HepG2 (cell line): ENCODE results near the gene NT5DC1. TPM values are rescaled to one million over a fixed set of nuclear protein-coding genes. Genes with fewer than 3 reads are reported as not detected.

Experiments used
- ATAC-seq: fragments of 200-7000 bp; cut with Tn5 transposase; 3 replicates; pipeline ENCODE4 v1.9.1; 2020; ENCODE audit warnings: mild to moderate bottlenecking, moderate library complexity
- BruUV-seq: library from RNA; stranded (reverse); fragments of 400-500 nt; replicated peaks from 2 replicates; lab custom pipeline; 2021; lab: Mats Ljungman, UMichigan
- CTCF ChIA-PET: fragments of 300-600 bp; formaldehyde crosslinking; extraction: SDS; loops from one replicate; lab custom pipeline; 2021; ENCODE audit warnings: low total read pairs, inconsistent platforms, low intra/inter-chr PET ratio; lab: Yijun Ruan, JAX
- POLR2A ChIA-PET: fragments of 350-600 bp; sonication (Branson Sonifier 250); formaldehyde crosslinking; loops from one replicate; lab custom pipeline; 2020; ENCODE audit warnings: antibody characterized with exemption, inconsistent platforms; lab: Yijun Ruan, JAX
- DNase-seq: peaks from one replicate; pipeline ENCODE4 v3.0.0-alpha.2; 2015; ENCODE audit warnings: low spot score
- FAIRE-seq: peaks from 3 replicates; lab custom pipeline; 2011; peaks lifted over from hg19 to GRCh38; lab: Jason Lieb, UNC
- H2AFZ ChIP-seq: one replicate; pipeline ENCODE4 v1.6.1; 2011; ENCODE audit warnings: low read length, inconsistent platforms
- H3K27ac ChIP-seq: fragments of 300-600 bp; 3 replicates; pipeline ENCODE4 v1.8.0; 2011; ENCODE audit warnings: mixed run types, mild to moderate bottlenecking, mixed read lengths, low read length, inconsistent platforms; ENCODE audit not compliant: insufficient read depth; ENCODE audit errors: extremely low read length
- H3K27me3 ChIP-seq, 2 experiments: fragments of 200-600 bp in 1 of 2; 2 replicates in 1 of 2; 3 replicates in 1 of 2; pipeline versions ENCODE4 v1.6.0 to v1.8.0; 2011; ENCODE audit warnings: low read length in 2 of 2, mild to moderate bottlenecking in 2 of 2, moderate library complexity in 2 of 2, inconsistent platforms in 1 of 2; ENCODE audit not compliant: insufficient read depth in 2 of 2, control insufficient read depth in 1 of 2
- H3K36me3 ChIP-seq, 2 experiments: fragments of 200-600 bp in 1 of 2; replicated peaks in 1 of 2; 2 replicates in 1 of 2; 3 replicates in 1 of 2; pipeline versions ENCODE4 v1.5.1 to v1.8.0; 2011; ENCODE audit warnings: low read length in 2 of 2, inconsistent platforms in 1 of 2; ENCODE audit not compliant: insufficient read depth in 2 of 2, control insufficient read depth in 1 of 2
- H3K4me1 ChIP-seq: 2 replicates; pipeline ENCODE4 v1.5.1; 2012; ENCODE audit warnings: low read length, inconsistent platforms; ENCODE audit not compliant: insufficient read depth
- H3K4me2 ChIP-seq: 2 replicates; pipeline ENCODE4 v1.6.0; 2011; ENCODE audit warnings: low read depth, low read length, inconsistent platforms
- H3K4me3 ChIP-seq, 3 experiments: fragments of 200-600 bp in 1 of 3; sonication (generic), shearing (Covaris generic) in 1 of 3; replicated peaks in 1 of 3; 2 replicates each; pipeline ENCODE4 v1.5.1; 2011 to 2016; ENCODE audit warnings: low read length in 3 of 3, inconsistent platforms in 2 of 3, low read depth in 2 of 3, mild to moderate bottlenecking in 2 of 3, control low read depth in 1 of 3, mixed read lengths in 1 of 3; ENCODE audit not compliant: insufficient read depth in 1 of 3
- H3K79me2 ChIP-seq: one replicate; pipeline ENCODE4 v1.6.1; 2011; ENCODE audit warnings: low read length, inconsistent platforms; ENCODE audit not compliant: insufficient read depth
- H3K9ac ChIP-seq: 2 replicates; pipeline ENCODE4 v1.6.0; 2011; ENCODE audit warnings: mild to moderate bottlenecking, low read depth, low read length, inconsistent platforms; ENCODE audit not compliant: insufficient read depth
- H3K9me3 ChIP-seq: 2 replicates; pipeline ENCODE4 v1.5.1; 2012; ENCODE audit warnings: mild to moderate bottlenecking, low read length
- H4K20me1 ChIP-seq: 2 replicates; pipeline ENCODE4 v1.6.0; 2011; ENCODE audit warnings: inconsistent platforms, mild to moderate bottlenecking, low read length, moderate library complexity; ENCODE audit not compliant: insufficient read depth
- FOXA1 ChIP-seq, 2 experiments: fragments of 450-650 bp in 1 of 2; sonication (generic) in 1 of 2; formaldehyde crosslinking in 1 of 2; IDR thresholded peaks; 2 replicates each; pipeline versions ENCODE4 v1.4.0 to v1.6.1; 2016 to 2020; ENCODE audit warnings: missing genetic modification reagents in 1 of 2
- FOXP1 ChIP-seq, 2 experiments: fragments of 450-650 bp in 1 of 2; IDR thresholded peaks; 2 replicates each; pipeline ENCODE4 v1.6.1; 2017 to 2018; ENCODE audit warnings: antibody characterized with exemption in 1 of 2
- HOXA5 ChIP-seq: sonication (generic); formaldehyde crosslinking; IDR thresholded peaks from 2 replicates; pipeline ENCODE4 v1.4.0; 2020; ENCODE audit warnings: missing genetic modification reagents
- NFYC ChIP-seq: IDR thresholded peaks from 2 replicates; pipeline ENCODE4 v1.6.1; 2016; ENCODE audit warnings: missing genetic modification reagents, missing compliant biosample characterization
- PHF20 ChIP-seq: sonication (generic); formaldehyde crosslinking; IDR thresholded peaks from 2 replicates; pipeline ENCODE4 v1.5.0; 2020; ENCODE audit warnings: mild to moderate bottlenecking, missing genetic modification reagents
- SIX1 ChIP-seq: sonication (generic); formaldehyde crosslinking; IDR thresholded peaks from 2 replicates; pipeline ENCODE4 v1.4.0; 2020; ENCODE audit warnings: missing genetic modification reagents, borderline replicate concordance
- ZEB1 ChIP-seq: IDR thresholded peaks from 2 replicates; pipeline ENCODE4 v1.6.1; 2012; ENCODE audit warnings: mild to moderate bottlenecking, low read depth, inconsistent platforms; ENCODE audit not compliant: insufficient replicate concordance
- ZKSCAN5 ChIP-seq: sonication (generic); formaldehyde crosslinking; IDR thresholded peaks from 2 replicates; pipeline ENCODE4 v1.5.1; 2020; ENCODE audit warnings: mild to moderate bottlenecking, missing genetic modification reagents
- ZMYM2 ChIP-seq: sonication (generic); formaldehyde crosslinking; IDR thresholded peaks from 2 replicates; pipeline ENCODE4 v1.8.0; 2022; ENCODE audit warnings: mild to moderate bottlenecking, missing genetic modification reagents
- ZNF431 ChIP-seq: sonication (generic); formaldehyde crosslinking; IDR thresholded peaks from 2 replicates; pipeline ENCODE4 v1.9.0; 2022; ENCODE audit warnings: missing genetic modification reagents, low read depth, mild to moderate bottlenecking, borderline replicate concordance
- WGBS: methylation state at CpG from one replicate; pipeline ENCODE4 v1.1.6; 2017; ENCODE audit warnings: low lambda C conversion rate; 5-methylcytosine and 5-hydroxymethylcytosine counted together
- in situ Hi-C: cut with HindIII; loops from 2 replicates; pipeline ENCODE4 v1.10.0; 2017; ENCODE audit warnings: low pct_unique_long_range_greater_than_20kb; ENCODE audit not compliant: extremely low pct_ligation_motif_present
- intact Hi-C: fragments of 100-400 bp; cut with micrococcal nuclease; formaldehyde crosslinking; loops from one replicate; pipeline ENCODE4 v1.10.0; 2022; ENCODE audit not compliant: unreplicated experiment
- polyA plus RNA-seq, 8 experiments: library from polyadenylated mRNA; depleted of rRNA in 3 of 8; stranded (reverse) in 7 of 8; unstranded in 1 of 8; fragments of >200 nt; fragmentation: Illumina TruSeq in 4 of 8; extraction: Trizol in 4 of 8; gene quantifications; 2 replicates each; pipeline versions ENCODE4 v1.2.1 to v1.2.3, GENCODE V29; 2011 to 2016; ENCODE audit warnings: low read depth in 4 of 8, missing spikeins in 1 of 8, mixed read lengths in 1 of 8; ENCODE audit not compliant: insufficient read depth in 1 of 8
- total RNA-seq, 5 experiments: library from RNA; depleted of rRNA; stranded (reverse); fragments of >200 nt; fragmentation: Illumina TruSeq; extraction: Trizol; gene quantifications; 2 replicates each; pipeline ENCODE4 v1.2.3, GENCODE V29; 2016; ENCODE audit warnings: low read depth in 1 of 5
- TF ChIP-seq, protein P1 (sequence below): sonication (generic); formaldehyde crosslinking; IDR thresholded peaks from 2 replicates; pipeline ENCODE4 v1.9.0; 2021; ENCODE audit warnings: missing genetic modification reagents, mild to moderate bottlenecking, borderline replicate concordance
- TF ChIP-seq, protein P2 (sequence below), 2 experiments: sonication (generic) in 1 of 2; formaldehyde crosslinking in 1 of 2; IDR thresholded peaks; 2 replicates each; pipeline versions ENCODE4 v1.5.1 to v1.6.1; 2011 to 2020; ENCODE audit warnings: borderline replicate concordance in 1 of 2, low read depth in 1 of 2, low read length in 1 of 2, mild to moderate bottlenecking in 1 of 2, missing genetic modification reagents in 1 of 2, moderate library complexity in 1 of 2

Gene NT5DC1
- total and polyA plus RNA-seq, 2 of the 13 experiments (the other 11 are each of a cell fraction or from before 2014, with no cell fraction given), result 27.0 to 56.1 TPM

DNA sequence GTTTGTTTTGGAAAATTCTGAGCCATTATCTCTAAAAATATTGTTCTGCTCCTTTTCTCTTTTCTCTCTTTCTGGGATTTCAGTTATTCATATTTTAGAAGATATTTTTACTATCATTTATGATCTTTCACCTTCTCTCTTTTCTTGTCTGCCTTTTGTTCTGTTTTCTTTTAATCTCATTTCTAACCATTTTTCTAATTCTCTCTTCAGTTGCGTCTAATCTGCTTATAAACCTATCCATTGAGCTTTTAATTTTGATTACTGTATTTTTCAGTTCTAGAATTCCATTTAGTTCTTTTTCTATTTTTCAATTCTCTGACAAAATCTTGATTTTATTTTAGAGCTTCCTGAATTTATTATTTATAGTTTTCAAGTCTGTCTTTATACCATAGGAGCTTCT lies 67.5 kb downstream of the NT5DC1 start:
- Histone ChIP-seq H3K79me2 (no peaks in the 10 kb centered on the region), H2AFZ (no peak overlapping the region), H3K4me1 (no peaks in the 10 kb centered on the region), H3K27ac (no peak overlapping the region), H4K20me1 (no peaks in the 10 kb centered on the region), H3K36me3 (no peaks in the 10 kb centered on the region), H3K27me3 (no peaks in the 10 kb centered on the region), H3K4me3 (no peak overlapping the region), H3K4me2 (no peak overlapping the region), H3K9ac (no peak overlapping the region), H3K9me3 (no peaks in the 10 kb centered on the region)
- intact Hi-C loops (no loop called here), in situ Hi-C loops (no loop called here)
- BruUV-seq, result no TSS peak
- 100% methylated on average over 1 of the region's 1 CpG for WGBS
- POLR2A ChIA-PET, result no interaction called here
- no peak for FAIRE-seq
- CTCF ChIA-PET, result no interaction called here
- TF ChIP-seq ZEB1, result no peak
- TF ChIP-seq ZKSCAN5 (CRISPR knock-in tag), result no peak
- TF ChIP-seq PHF20, result no peak
- no peak for TF ChIP-seq ZMYM2 (CRISPR knock-in tag)
- TF ChIP-seq, protein P1, sequence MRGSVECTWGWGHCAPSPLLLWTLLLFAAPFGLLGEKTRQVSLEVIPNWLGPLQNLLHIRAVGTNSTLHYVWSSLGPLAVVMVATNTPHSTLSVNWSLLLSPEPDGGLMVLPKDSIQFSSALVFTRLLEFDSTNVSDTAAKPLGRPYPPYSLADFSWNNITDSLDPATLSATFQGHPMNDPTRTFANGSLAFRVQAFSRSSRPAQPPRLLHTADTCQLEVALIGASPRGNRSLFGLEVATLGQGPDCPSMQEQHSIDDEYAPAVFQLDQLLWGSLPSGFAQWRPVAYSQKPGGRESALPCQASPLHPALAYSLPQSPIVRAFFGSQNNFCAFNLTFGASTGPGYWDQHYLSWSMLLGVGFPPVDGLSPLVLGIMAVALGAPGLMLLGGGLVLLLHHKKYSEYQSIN (CRISPR knock-in tag), result no peak
- no peak for TF ChIP-seq FOXA1 (IDR thresholded peaks at IDR 0.05)
- TF ChIP-seq FOXA1 (CRISPR knock-in tag; IDR thresholded peaks at IDR 0.05), result no peak
- TF ChIP-seq NFYC, result no peak
- no peak for ATAC-seq
- DNase-seq, result no peak

DNA sequence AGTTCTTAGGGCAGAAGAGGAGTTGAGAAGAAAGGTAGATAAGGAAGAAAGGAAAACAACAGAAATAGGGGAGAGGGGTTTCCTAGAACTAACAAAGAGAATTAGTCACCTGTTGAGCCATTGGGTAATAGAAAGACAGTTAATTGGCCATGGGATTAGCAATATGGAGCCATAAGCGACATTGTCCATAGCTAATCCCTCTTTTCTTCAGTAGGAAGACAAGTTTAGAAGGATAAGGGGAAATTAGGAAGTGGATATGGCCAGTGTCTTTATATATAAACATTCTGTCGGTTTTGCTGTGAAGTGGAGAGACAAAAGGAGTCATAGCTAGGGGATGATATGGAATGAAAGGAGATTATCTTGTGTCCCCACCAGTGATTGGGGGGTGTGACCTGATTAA lies 69.2 kb downstream of the NT5DC1 start:
- no peaks in the 10 kb centered on the region for H3K4me1 ChIP-seq
- ATAC-seq, result no peak
- no peak for DNase-seq
- WGBS, result 94% methylated on average over 2 of the region's 2 CpGs
- no peaks in the 10 kb centered on the region for H4K20me1 ChIP-seq
- intact Hi-C loops (no loop called here), in situ Hi-C loops (no loop called here)
- no peaks in the 10 kb centered on the region for H3K79me2 ChIP-seq
- ChIA-PET CTCF (no interaction called here), POLR2A (no interaction called here)
- no peak overlapping the region for H2AFZ ChIP-seq
- peaks cover 10% of the 10 kb centered on the region; the same call in 1 of the 2 replicates for H3K9me3 ChIP-seq
- FAIRE-seq, result no peak
- H3K27ac ChIP-seq, result no peak overlapping the region
- H3K9ac ChIP-seq, result no peak overlapping the region
- H3K36me3 ChIP-seq, result peaks cover 0 to 2% of the 10 kb centered on the region in 2 experiments; a peak in 1 of 5 replicates
- no TSS peak for BruUV-seq
- no peak overlapping the region for H3K4me2 ChIP-seq
- no peak overlapping the region for H3K4me3 ChIP-seq
- H3K27me3 ChIP-seq, result no peaks in the 10 kb centered on the region
- TF ChIP-seq FOXP1 (IDR thresholded peaks at IDR 0.05) (no peak), FOXP1 (CRISPR knock-in tag; IDR thresholded peaks at IDR 0.05) (no peak), ZNF431 (CRISPR knock-in tag) (no peak), SIX1 (no peak), HOXA5 (CRISPR knock-in tag) (no peak)
- TF ChIP-seq, protein P2, sequence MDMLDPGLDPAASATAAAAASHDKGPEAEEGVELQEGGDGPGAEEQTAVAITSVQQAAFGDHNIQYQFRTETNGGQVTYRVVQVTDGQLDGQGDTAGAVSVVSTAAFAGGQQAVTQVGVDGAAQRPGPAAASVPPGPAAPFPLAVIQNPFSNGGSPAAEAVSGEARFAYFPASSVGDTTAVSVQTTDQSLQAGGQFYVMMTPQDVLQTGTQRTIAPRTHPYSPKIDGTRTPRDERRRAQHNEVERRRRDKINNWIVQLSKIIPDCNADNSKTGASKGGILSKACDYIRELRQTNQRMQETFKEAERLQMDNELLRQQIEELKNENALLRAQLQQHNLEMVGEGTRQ (IDR thresholded peaks at IDR 0.05; ENCODE audit: low read depth, low read length), result no peak
- TF ChIP-seq, protein P2 (CRISPR knock-in tag; IDR thresholded peaks at IDR 0.05; ENCODE audit: borderline replicate concordance), result no peak
